Mammary epithelial cell (primary cell): ENCODE results near the gene LMO7.

ENCODE experiments used
- EZH2 ChIP-seq: IDR thresholded peaks from 2 replicates; pipeline ENCODE4 v1.6.1; 2012; ENCODE audit warnings: low read length, inconsistent platforms, borderline replicate concordance
- TF ChIP-seq, protein P1 (sequence below), 2 donors: IDR thresholded peaks in 1 of 2; conservative IDR thresholded peaks in 1 of 2; 2 replicates each; pipeline ENCODE4 v1.5.1; 2011 to 2012; ENCODE audit warnings: inconsistent platforms in 2 of 2, low read length in 2 of 2, mild to moderate bottlenecking in 2 of 2, control low read depth in 1 of 2, low read depth in 1 of 2; ENCODE audit not compliant: insufficient read depth in 1 of 2; ENCODE audit errors: extremely low read depth in 1 of 2

DNA sequence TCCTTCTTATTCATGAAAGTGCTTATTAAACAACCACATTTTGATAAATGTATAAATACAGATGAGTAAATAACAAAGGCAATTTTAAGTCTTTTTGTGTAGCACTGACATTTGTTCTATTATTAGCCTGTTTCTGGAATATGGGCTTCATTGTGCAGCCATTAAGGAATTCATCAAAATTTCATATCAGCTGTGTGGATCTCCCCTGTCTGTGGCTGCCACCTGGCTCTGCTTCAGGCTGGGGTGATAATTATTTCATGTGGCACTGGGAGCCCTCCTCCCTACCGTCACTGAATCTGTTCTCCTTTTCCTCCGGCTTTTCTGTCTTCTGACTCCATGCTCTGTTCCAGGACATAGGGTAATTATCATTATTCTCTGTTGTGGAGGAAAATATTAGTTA lies 57.1 kb downstream of the LMO7 start:
- TF ChIP-seq, protein P1, sequence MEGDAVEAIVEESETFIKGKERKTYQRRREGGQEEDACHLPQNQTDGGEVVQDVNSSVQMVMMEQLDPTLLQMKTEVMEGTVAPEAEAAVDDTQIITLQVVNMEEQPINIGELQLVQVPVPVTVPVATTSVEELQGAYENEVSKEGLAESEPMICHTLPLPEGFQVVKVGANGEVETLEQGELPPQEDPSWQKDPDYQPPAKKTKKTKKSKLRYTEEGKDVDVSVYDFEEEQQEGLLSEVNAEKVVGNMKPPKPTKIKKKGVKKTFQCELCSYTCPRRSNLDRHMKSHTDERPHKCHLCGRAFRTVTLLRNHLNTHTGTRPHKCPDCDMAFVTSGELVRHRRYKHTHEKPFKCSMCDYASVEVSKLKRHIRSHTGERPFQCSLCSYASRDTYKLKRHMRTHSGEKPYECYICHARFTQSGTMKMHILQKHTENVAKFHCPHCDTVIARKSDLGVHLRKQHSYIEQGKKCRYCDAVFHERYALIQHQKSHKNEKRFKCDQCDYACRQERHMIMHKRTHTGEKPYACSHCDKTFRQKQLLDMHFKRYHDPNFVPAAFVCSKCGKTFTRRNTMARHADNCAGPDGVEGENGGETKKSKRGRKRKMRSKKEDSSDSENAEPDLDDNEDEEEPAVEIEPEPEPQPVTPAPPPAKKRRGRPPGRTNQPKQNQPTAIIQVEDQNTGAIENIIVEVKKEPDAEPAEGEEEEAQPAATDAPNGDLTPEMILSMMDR (conservative IDR thresholded peaks at IDR 0.05 in 1 of 2, IDR thresholded peaks at IDR 0.05 in 1 of 2; ENCODE audit: extremely low read depth in 1 of 2, insufficient read depth in 1 of 2, low read depth in 1 of 2, low read length in 2 of 2), result no peak
- TF ChIP-seq EZH2, result no peak
